ENCODE data around the gene C20orf202.

Gene C20orf202

DNA sequence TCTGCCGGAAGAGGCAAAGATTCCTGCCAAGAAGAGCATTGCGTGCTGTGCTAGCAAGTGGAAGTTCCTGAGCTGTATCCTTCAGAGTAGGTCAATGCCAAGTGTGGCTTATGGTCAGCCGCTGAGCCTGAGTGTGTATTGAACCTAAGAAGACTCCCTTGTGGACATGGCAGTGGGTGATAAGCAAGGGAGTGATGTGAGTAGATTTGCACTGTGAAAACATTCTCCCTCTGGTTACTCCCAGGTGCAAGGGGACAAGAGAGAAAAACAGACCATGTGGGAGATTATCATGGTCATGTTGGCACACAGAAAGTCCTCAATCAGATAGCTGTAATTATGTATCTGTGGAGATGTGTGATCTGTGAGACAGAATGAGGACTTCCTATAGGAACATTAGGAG lies 12.4 kb upstream of the C20orf202 start:
- Mint-ChIP-seq H3K4me1 (ENCODE audit: low read depth) (peaks cover 3% of the 10 kb centered on the region), H3K27ac (no peak overlapping the region), H3K36me3 (ENCODE audit: low read depth) (no peaks in the 10 kb centered on the region), H3K9me3 (no peaks in the 10 kb centered on the region), H3K4me3 (no peak overlapping the region), H3K27me3 (ENCODE audit: low read depth) (peaks cover 20% of the 10 kb centered on the region)

DNA sequence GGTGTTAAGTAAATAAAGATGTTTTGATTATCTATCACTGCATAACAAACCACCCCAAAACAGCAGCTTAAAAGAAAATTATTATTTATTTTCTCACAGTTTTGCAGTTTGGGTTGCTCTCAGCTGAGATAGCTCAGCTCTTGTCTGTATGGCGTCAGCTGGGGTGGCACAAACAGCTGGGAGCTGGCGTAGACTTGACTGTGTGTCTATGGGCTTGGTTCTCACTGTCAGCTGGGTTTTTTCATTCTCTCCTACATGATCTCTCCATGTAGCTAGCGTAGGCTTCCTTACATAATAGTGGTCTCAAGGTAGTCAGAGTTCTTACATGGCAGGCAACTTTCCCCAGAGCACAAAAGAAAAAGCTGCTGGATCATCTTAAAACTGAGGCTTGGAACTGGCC lies 12.0 kb upstream of the C20orf202 start:
- no peak overlapping the region for H3K27ac Mint-ChIP-seq
- H3K4me3 Mint-ChIP-seq = no peak overlapping the region
- no peaks in the 10 kb centered on the region for H3K9me3 Mint-ChIP-seq
- no peaks in the 10 kb centered on the region for H3K4me1 Mint-ChIP-seq (ENCODE audit: low read depth)
- no peaks in the 10 kb centered on the region for H3K36me3 Mint-ChIP-seq (ENCODE audit: low read depth)
- H3K27me3 Mint-ChIP-seq (ENCODE audit: low read depth) = peaks cover 15% of the 10 kb centered on the region

DNA sequence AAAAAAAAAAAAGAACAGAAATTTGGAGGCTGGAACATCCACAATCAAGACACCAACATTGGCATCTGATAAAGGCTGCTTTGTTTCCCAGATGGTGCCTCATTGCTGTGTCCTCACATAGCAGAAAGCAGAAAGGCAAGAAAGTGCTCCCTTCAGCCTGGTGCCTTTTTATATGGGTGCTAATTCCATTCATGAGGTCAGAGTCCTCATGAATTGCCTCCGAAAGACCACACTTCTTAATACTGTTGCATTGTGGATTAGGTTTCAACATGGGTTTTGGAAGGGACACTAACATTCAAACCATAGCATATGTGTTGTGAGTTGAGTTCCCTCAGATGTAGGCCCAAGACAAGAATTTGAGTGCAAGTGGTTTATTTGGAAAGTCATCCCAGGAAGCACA lies 8.0 kb upstream of the C20orf202 start:
- Mint-ChIP-seq H3K4me3 (no peak overlapping the region), H3K27me3 (ENCODE audit: low read depth) (peaks cover 3% of the 10 kb centered on the region), H3K4me1 (ENCODE audit: low read depth) (peaks cover 6% of the 10 kb centered on the region), H3K27ac (no peak overlapping the region), H3K9me3 (no peaks in the 10 kb centered on the region), H3K36me3 (ENCODE audit: low read depth) (no peaks in the 10 kb centered on the region)

GRCh38 chr20:1196634-1197033 lies 6.6 kb upstream of the C20orf202 start:
- Mint-ChIP-seq H3K36me3 (ENCODE audit: low read depth) (no peaks in the 10 kb centered on the region), H3K4me1 (ENCODE audit: low read depth) (peaks cover 8% of the 10 kb centered on the region), H3K9me3 (no peaks in the 10 kb centered on the region), H3K27ac (no peak overlapping the region), H3K27me3 (ENCODE audit: low read depth) (peaks cover 3% of the 10 kb centered on the region), H3K4me3 (no peak overlapping the region)

- Mint-ChIP-seq H3K27ac (no peak overlapping the region), H3K4me1 (ENCODE audit: low read depth) (peaks cover 8% of the 10 kb centered on the region), H3K36me3 (ENCODE audit: low read depth) (no peaks in the 10 kb centered on the region), H3K4me3 (no peak overlapping the region), H3K27me3 (ENCODE audit: low read depth) (peaks cover 3% of the 10 kb centered on the region), H3K9me3 (no peaks in the 10 kb centered on the region)
These were observed 5.5 kb upstream of the C20orf202 start for GRCh38 chr20:1197801-1198200.

- Mint-ChIP-seq H3K9me3 (no peaks in the 10 kb centered on the region), H3K27me3 (ENCODE audit: low read depth) (no peaks in the 10 kb centered on the region), H3K36me3 (ENCODE audit: low read depth) (no peaks in the 10 kb centered on the region), H3K27ac (no peak overlapping the region), H3K4me1 (ENCODE audit: low read depth) (peaks cover 8% of the 10 kb centered on the region), H3K4me3 (no peak overlapping the region)
These were observed 4.5 kb upstream of the C20orf202 start for GRCh38 chr20:1198751-1199150.

DNA sequence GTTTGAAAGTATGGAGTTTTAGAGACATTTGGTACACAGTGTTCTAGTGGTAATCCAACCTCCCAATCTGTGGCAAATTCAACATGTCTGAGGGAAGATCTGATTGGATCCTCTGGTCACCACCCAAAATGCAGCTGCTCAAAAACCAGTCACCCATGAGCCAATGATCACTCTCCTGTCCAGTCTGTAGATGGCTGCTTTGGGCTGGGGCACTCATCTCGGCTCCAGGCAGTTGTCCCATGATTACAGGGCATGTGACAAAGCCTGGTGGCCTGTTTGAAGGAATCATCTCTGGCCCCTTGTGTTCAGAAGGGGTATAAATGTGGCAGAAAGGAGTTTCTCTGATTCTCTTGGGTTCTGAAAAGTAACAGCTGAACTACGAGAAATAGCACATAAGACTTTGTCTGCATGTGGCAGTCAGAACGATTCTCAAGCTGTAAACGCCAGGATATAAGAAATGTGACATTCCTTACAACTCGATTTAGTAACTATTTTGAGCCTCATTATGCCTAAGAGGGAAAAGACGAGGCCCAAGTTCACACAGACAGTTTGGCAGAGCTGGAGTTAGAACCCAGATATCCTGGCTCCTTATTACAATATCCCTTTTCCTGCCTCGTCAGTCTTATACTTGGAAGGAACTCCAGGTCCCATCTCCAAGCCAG lies 3.9 kb upstream of the C20orf202 start:
- Mint-ChIP-seq H3K27ac (no peak overlapping the region), H3K9me3 (no peaks in the 10 kb centered on the region), H3K4me1 (ENCODE audit: low read depth) (peaks cover 8% of the 10 kb centered on the region), H3K36me3 (ENCODE audit: low read depth) (no peaks in the 10 kb centered on the region), H3K27me3 (ENCODE audit: low read depth) (no peaks in the 10 kb centered on the region), H3K4me3 (no peak overlapping the region)

DNA sequence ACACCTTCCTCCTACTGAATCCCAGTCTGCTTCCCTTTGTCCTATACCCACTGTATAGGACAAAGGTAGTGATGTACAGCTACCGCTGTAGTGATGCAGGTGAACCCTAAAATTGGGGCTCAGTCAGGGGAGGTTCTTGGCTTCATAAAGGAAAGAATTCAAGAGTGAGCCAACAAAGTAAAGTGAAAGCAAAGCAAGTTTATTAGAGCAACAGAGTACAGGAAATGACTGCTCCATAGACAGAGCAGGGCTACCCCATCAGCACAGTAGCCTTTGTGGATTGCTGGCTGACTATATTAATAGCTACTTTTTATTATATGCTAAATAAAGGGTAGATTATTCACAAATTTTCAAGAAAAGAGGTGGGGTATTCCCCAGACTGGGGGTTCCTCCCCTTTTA lies 3.3 kb upstream of the C20orf202 start:
- no peaks in the 10 kb centered on the region for H3K27me3 Mint-ChIP-seq (ENCODE audit: low read depth)
- no peak overlapping the region for H3K4me3 Mint-ChIP-seq
- H3K36me3 Mint-ChIP-seq (ENCODE audit: low read depth) = no peaks in the 10 kb centered on the region
- H3K27ac Mint-ChIP-seq = peak overlapping the region; percentile 5
- peaks cover 8% of the 10 kb centered on the region for H3K4me1 Mint-ChIP-seq (ENCODE audit: low read depth)
- no peaks in the 10 kb centered on the region for H3K9me3 Mint-ChIP-seq

- peaks cover 10% of the 10 kb centered on the region for H3K27me3 Mint-ChIP-seq (ENCODE audit: low read depth)
- H3K36me3 Mint-ChIP-seq (ENCODE audit: low read depth) = no peaks in the 10 kb centered on the region
- H3K4me1 Mint-ChIP-seq (ENCODE audit: low read depth) = peaks cover 8% of the 10 kb centered on the region
- no peaks in the 10 kb centered on the region for H3K9me3 Mint-ChIP-seq
- no peak overlapping the region for H3K27ac Mint-ChIP-seq
- H3K4me3 Mint-ChIP-seq = no peak overlapping the region
These were observed 376 bp downstream of the C20orf202 start for GRCh38 chr20:1203630-1204029.

DNA sequence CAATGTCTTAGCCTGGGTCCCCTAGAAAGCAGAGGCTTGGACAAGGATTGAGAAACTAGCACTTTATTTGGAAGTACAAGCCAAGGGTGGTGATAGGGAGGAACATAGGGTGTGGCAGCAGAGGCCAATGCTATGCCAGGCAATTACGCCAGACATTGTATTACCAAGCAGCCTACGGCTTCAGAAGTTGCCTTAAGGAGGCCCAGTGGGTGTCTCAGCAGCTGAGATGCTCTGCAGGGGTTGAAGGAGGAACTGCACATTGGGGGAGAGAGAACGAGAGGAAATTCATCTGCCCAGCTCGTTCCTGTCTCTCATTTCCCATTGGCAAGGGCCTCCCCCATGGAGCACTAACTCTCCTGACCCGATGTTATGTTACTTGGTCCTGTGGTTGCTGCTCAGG lies 859 bp downstream of the C20orf202 start:
- Mint-ChIP-seq H3K36me3 (ENCODE audit: low read depth) (no peaks in the 10 kb centered on the region), H3K4me1 (ENCODE audit: low read depth) (peaks cover 8% of the 10 kb centered on the region), H3K27me3 (ENCODE audit: low read depth) (peaks cover 12% of the 10 kb centered on the region), H3K27ac (no peak overlapping the region), H3K4me3 (no peak overlapping the region), H3K9me3 (no peaks in the 10 kb centered on the region)

- Mint-ChIP-seq H3K27ac (no peak overlapping the region), H3K27me3 (ENCODE audit: low read depth) (peaks cover 17% of the 10 kb centered on the region), H3K9me3 (no peaks in the 10 kb centered on the region), H3K36me3 (ENCODE audit: low read depth) (no peaks in the 10 kb centered on the region), H3K4me3 (no peak overlapping the region), H3K4me1 (ENCODE audit: low read depth) (peaks cover 8% of the 10 kb centered on the region)
These were observed 1.3 kb downstream of the C20orf202 start for GRCh38 chr20:1204576-1204975.

- H3K27me3 Mint-ChIP-seq (ENCODE audit: low read depth) = peaks cover 22% of the 10 kb centered on the region
- no peaks in the 10 kb centered on the region for H3K9me3 Mint-ChIP-seq
- H3K4me1 Mint-ChIP-seq (ENCODE audit: low read depth) = no peaks in the 10 kb centered on the region
- H3K36me3 Mint-ChIP-seq (ENCODE audit: low read depth) = no peaks in the 10 kb centered on the region
- no peak overlapping the region for H3K4me3 Mint-ChIP-seq
- no peak overlapping the region for H3K27ac Mint-ChIP-seq
These were observed 2.5 kb downstream of the C20orf202 start for GRCh38 chr20:1205802-1206201.

DNA sequence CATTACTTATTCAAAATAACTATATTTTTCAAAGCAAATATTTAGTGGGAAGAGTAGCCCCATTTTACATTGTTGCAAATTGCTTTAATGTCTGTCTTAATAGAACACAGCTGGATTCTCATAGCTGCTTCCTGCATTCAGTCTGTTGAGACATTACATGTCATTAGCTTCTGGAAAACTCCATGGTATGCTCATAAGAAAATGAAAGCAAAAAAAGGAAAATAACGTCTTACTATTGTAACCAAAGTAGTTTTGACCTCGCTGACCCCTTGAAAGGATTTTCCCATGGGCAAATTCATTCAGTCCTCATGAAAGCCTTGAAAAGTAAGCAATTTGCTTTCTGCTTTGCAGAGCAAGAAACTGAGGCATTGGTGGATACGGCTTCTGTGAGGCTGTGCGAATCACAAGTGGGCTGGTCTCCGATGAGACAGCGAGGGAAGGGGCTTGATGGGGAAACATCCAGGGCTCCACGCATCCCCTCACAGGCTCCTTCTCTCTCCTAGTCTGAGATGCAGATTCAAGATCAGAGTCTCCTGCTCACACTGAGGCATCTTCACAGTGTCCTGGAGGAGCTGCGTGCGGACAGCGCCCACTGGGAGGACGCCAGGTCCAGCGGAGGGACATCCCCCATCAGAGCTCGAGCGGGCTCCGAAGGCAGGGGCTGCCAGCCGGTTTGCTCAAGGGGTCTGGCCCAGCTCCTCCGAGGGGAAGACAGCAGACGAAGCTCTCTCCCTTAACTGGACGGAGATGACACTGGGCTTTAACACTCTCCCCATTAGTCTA lies 3.3 kb downstream of the C20orf202 start:
- Mint-ChIP-seq H3K9me3 (no peaks in the 10 kb centered on the region), H3K4me3 (no peak overlapping the region), H3K4me1 (ENCODE audit: low read depth) (no peaks in the 10 kb centered on the region), H3K36me3 (ENCODE audit: low read depth) (no peaks in the 10 kb centered on the region), H3K27me3 (ENCODE audit: low read depth) (peaks cover 26% of the 10 kb centered on the region), H3K27ac (no peak overlapping the region)

DNA sequence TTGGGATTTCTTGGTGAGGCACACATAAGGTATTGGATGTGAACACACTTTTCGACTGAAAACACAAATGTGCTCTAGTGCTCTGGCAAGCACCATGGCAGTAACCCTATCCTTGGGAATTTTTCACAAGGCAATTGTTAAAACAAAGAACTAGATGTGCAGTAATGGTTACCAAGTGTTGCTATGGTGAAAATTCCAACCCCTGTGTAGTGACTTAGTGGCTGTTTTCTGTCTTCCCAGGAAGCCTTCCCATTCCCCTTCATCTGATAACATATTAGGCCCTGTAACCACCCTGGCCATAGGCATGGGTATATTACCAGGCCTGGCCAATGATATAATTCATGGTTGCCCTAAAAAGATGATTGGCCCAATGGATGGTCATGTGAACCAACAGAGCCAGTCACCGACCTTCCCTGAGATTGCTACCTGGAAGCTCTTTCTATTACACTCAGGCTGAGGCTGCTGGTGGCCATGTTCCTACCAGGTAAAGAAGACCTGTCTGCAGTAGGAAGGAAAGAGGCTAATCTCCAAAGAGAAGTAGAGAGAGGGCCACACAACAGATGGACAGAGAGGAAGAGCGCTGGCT lies 4.1 kb downstream of the C20orf202 start:
- Mint-ChIP-seq H3K27me3 (ENCODE audit: low read depth) (peaks cover 32% of the 10 kb centered on the region), H3K9me3 (no peaks in the 10 kb centered on the region), H3K4me3 (no peak overlapping the region), H3K27ac (no peak overlapping the region), H3K36me3 (ENCODE audit: low read depth) (no peaks in the 10 kb centered on the region), H3K4me1 (ENCODE audit: low read depth) (peaks cover under 1% of the 10 kb centered on the region)
